GM13977 (cell line): ENCODE data around the gene TSHZ1.
A peak's percentile ranks its signal among the peaks of the same experiment; 100 is the strongest.

Experiments
- DNase-seq: peaks from one replicate; pipeline ENCODE4 v3.0.0; 2012; ENCODE audit warnings: low spot score
- CTCF ChIP-seq: IDR thresholded peaks from 2 replicates; pipeline ENCODE4 v1.5.1; 2012; ENCODE audit warnings: mild to moderate bottlenecking, control low read depth; ENCODE audit not compliant: insufficient read depth; ENCODE audit errors: extremely low read depth, missing control alignments
- in situ Hi-C: fragments of 300-500 bp; cut with MboI; formaldehyde crosslinking; loops from one replicate; pipeline ENCODE4 v1.12.0; 2022; ENCODE audit warnings: low sequenced_read_pairs, low pct_unique_long_range_greater_than_20kb, mixed read lengths, inconsistent platforms; ENCODE audit not compliant: unreplicated experiment

Gene TSHZ1

GRCh38 chr18:75170916-75171315 is 39.7 kb upstream of the TSHZ1 start:
- in situ Hi-C loops, result no loop called here
- no peak for TF ChIP-seq CTCF
- DNase-seq, result no peak

GRCh38 chr18:75172299-75173124 is 38.1 kb upstream of the TSHZ1 start:
- TF ChIP-seq CTCF, result no peak
- in situ Hi-C loops, result no loop called here
- no peak for DNase-seq

- peak; percentile 88 for DNase-seq
- TF ChIP-seq CTCF, result peak; percentile 39
- in situ Hi-C loops, result no loop called here
Measured at GRCh38 chr18:75173125-75173432, 37.5 kb upstream of the TSHZ1 start.

GRCh38 chr18:75173738-75174137 is 36.9 kb upstream of the TSHZ1 start:
- in situ Hi-C loops, result no loop called here
- no peak for TF ChIP-seq CTCF
- DNase-seq, result no peak

GRCh38 chr18:75176849-75177248 is 33.7 kb upstream of the TSHZ1 start:
- no peak for TF ChIP-seq CTCF
- in situ Hi-C loops, result no loop called here
- DNase-seq, result no peak

- TF ChIP-seq CTCF, result no peak
- DNase-seq, result no peak
- in situ Hi-C loops, result no loop called here
Measured at GRCh38 chr18:75178376-75178775, 32.2 kb upstream of the TSHZ1 start.
